Mucosa of rectum (tissue), 2 donors: ENCODE data around the gene C2CD3.

ENCODE experiments used
- H3K27ac ChIP-seq, 2 donors: one replicate each; pipeline ENCODE4 v1.7.0; 2013; ENCODE audit warnings: inconsistent platforms in 2 of 2, low read depth in 2 of 2, low read length in 2 of 2
- H3K27me3 ChIP-seq, 2 donors: one replicate each; pipeline ENCODE4 v1.7.0; 2013; ENCODE audit warnings: low read length in 2 of 2; ENCODE audit not compliant: control insufficient read depth in 2 of 2, insufficient read depth in 2 of 2
- H3K36me3 ChIP-seq, 2 donors: one replicate each; pipeline ENCODE4 v1.7.0; 2013; ENCODE audit warnings: low read length in 2 of 2; ENCODE audit not compliant: control insufficient read depth in 2 of 2, insufficient read depth in 2 of 2
- H3K4me1 ChIP-seq, 2 donors: one replicate each; pipeline ENCODE4 v1.7.0; 2013; ENCODE audit warnings: low read length in 2 of 2, mild to moderate bottlenecking in 1 of 2; ENCODE audit not compliant: control insufficient read depth in 2 of 2, insufficient read depth in 2 of 2
- H3K4me3 ChIP-seq, 2 donors: one replicate each; pipeline ENCODE4 v1.7.0; 2013; ENCODE audit warnings: low read length in 2 of 2
- H3K9ac ChIP-seq, 2 donors: one replicate each; pipeline ENCODE4 v1.7.0; 2013; ENCODE audit warnings: low read length in 2 of 2, low read depth in 1 of 2, mild to moderate bottlenecking in 1 of 2
- H3K9me3 ChIP-seq, 2 donors: one replicate each; pipeline ENCODE4 v1.7.0; 2013; ENCODE audit warnings: low read length in 2 of 2; ENCODE audit not compliant: control insufficient read depth in 2 of 2
- donor health status: healthy.
- donor health status: Normal muscosa, but diverticular disease.

C2CD3 gene

DNA sequence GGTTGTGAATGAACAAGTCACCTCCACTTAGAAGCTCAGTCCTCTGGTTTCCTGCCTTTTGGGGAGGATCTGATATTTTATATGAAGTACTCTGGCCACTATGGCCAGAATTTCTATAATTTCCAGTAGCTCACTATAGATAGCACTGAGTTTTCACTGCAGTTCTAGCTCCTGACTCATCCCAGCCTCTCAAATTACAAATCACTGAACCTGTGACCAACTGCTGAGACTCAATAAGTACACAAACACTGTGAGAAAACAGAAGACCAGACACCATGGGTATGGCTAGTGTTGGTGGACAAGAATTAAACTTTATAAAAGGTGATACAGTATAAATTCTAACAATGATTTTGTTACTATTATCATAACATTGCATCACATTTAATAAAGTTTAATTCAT lies 114.9 kb downstream of the C2CD3 start:
- Histone ChIP-seq H3K36me3 (peaks cover 10 to 15% of the 10 kb centered on the region in 2 donors), H3K27me3 (no peaks in the 10 kb centered on the region), H3K9me3 (no peaks in the 10 kb centered on the region), H3K27ac (no peak overlapping the region), H3K4me3 (no peak overlapping the region), H3K4me1 (no peaks in the 10 kb centered on the region), H3K9ac (no peak overlapping the region)

DNA sequence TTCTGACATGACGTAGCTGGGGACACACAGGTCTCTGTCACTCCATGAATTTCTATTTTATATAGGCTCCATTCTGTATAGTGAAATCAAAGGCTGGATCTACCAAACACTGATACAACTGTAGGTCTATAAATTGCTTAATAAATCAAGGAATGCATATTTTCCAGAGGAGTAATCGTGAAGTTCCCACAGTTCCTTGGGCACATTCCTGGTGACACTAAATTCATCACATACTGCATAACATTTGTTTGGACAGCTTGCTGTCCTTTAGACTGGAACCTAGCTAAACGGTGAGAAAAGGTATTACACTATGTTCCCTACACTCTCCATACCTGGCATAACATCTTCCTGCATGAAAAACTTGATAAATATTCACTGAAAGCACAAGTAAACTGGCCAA lies 120.3 kb downstream of the C2CD3 start:
- peaks cover 10 to 25% of the 10 kb centered on the region in 2 donors for H3K36me3 ChIP-seq

GRCh38 chr11:74048993-74049392 lies 121.8 kb downstream of the C2CD3 start:
- Histone ChIP-seq H3K4me1 (no peaks in the 10 kb centered on the region), H3K9ac (no peak overlapping the region), H3K9me3 (no peaks in the 10 kb centered on the region), H3K4me3 (no peak overlapping the region), H3K27ac (no peak overlapping the region), H3K27me3 (no peaks in the 10 kb centered on the region), H3K36me3 (peaks cover 10 to 25% of the 10 kb centered on the region in 2 donors)

More for the DNA sequence above, 120.3 kb downstream of the C2CD3 start:
- Histone ChIP-seq H3K4me3 (no peak overlapping the region), H3K27ac (no peak overlapping the region), H3K9me3 (no peaks in the 10 kb centered on the region), H3K9ac (no peak overlapping the region), H3K27me3 (no peaks in the 10 kb centered on the region), H3K4me1 (no peaks in the 10 kb centered on the region)

DNA sequence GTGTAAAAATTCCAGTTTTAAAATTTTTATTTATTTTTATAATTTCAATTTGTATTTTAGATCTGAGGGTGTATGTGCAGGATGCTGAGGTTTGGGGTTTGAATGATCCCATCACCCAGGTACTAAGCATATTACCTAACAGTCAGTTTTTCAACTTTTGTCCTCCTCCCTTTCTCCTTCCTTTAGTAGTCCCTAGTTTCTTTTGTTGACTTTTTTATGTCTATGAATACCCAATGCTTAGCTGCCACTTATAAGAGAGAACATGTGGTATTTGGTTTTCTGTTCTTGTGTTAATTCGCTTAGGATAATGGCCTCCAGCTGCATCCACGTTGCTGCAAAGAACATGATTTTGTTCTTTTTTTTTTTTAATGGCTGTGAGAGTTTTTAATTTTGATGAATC lies 126.3 kb downstream of the C2CD3 start:
- H3K27me3 ChIP-seq = no peaks in the 10 kb centered on the region
- H3K9me3 ChIP-seq = no peaks in the 10 kb centered on the region
- no peak overlapping the region for H3K9ac ChIP-seq
- no peaks in the 10 kb centered on the region for H3K4me1 ChIP-seq
- H3K4me3 ChIP-seq = no peak overlapping the region
- H3K27ac ChIP-seq = no peak overlapping the region
- H3K36me3 ChIP-seq = peaks cover 21 to 25% of the 10 kb centered on the region in 2 donors

DNA sequence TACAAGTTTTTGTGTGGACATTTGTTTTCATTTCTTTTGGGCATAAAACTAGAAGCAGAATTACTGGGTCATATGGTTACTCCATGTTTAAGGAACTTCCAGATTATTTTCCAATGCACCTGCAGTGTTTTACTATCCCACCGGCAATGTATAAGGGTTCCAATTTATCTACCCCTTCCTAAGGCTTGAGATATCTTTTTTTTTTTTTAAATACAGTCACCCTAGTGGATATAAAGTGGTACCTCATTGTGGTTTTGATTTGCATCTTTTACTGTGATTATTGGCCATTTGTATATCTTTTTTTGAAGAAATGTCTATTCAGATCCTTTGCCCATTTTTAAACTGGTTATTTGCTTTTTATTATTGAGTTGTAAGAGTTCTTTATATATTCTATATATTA lies 127.4 kb downstream of the C2CD3 start:
- Histone ChIP-seq H3K4me3 (no peak overlapping the region), H3K36me3 (peaks cover 32 to 33% of the 10 kb centered on the region in 2 donors), H3K9ac (no peak overlapping the region), H3K4me1 (no peaks in the 10 kb centered on the region), H3K27me3 (no peaks in the 10 kb centered on the region), H3K27ac (no peak overlapping the region), H3K9me3 (no peaks in the 10 kb centered on the region)

DNA sequence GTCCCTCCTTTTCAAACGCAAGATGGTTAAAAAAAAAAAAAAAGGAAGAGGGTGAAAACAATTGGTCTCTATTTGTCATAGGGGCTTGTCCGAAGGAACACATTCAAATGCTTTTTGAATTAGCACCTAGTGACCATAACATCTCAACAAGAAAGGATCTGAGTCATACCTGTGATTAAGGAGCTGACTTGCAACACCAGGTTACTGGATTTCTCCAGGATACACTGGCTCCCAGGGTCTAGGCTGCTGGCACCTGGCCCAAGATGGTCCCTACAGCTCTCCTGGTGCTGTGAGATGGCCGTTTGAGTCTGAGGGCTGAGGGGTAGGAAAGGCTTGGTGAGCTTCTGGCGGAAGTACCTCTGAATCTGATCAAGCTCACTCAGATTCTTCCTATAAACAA lies 133.5 kb downstream of the C2CD3 start:
- no peak overlapping the region for H3K4me3 ChIP-seq
- H3K4me1 ChIP-seq = no peaks in the 10 kb centered on the region
- peaks cover 49 to 62% of the 10 kb centered on the region in 2 donors for H3K36me3 ChIP-seq
- no peak overlapping the region for H3K27ac ChIP-seq
- H3K9ac ChIP-seq = no peak overlapping the region
- no peaks in the 10 kb centered on the region for H3K27me3 ChIP-seq
- no peaks in the 10 kb centered on the region for H3K9me3 ChIP-seq

- no peaks in the 10 kb centered on the region for H3K9me3 ChIP-seq
- no peak overlapping the region for H3K9ac ChIP-seq
- no peak overlapping the region for H3K4me3 ChIP-seq
- H3K36me3 ChIP-seq = peaks cover 57 to 67% of the 10 kb centered on the region in 2 donors
- no peak overlapping the region for H3K27ac ChIP-seq
- H3K4me1 ChIP-seq = no peaks in the 10 kb centered on the region
- no peaks in the 10 kb centered on the region for H3K27me3 ChIP-seq
Observed at GRCh38 chr11:74035264-74035663, 135.5 kb downstream of the C2CD3 start.

DNA sequence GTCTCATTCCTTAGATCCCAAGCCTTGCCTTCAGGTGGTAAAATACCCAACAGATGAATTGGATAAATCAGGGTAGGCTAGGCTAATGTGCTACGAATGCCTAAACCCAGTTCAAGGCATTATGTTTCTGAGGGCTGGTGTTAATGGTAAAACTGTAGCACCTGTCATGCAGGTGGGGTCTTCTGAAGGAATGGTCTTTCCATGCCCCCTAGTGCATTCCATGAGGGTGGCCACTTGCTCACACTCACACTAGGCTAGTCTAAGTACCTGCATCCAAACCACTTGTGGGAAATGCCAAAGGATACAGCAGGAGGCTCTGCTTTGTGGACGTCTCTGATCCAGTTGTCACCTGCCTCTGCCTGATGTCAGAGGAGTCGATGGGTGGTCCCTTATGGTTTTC lies 137.8 kb downstream of the C2CD3 start:
- H3K36me3 ChIP-seq = peaks cover 49 to 69% of the 10 kb centered on the region in 2 donors
- no peak overlapping the region for H3K9ac ChIP-seq
- no peak overlapping the region for H3K4me3 ChIP-seq
- no peaks in the 10 kb centered on the region for H3K27me3 ChIP-seq
- no peak overlapping the region for H3K27ac ChIP-seq
- no peaks in the 10 kb centered on the region for H3K9me3 ChIP-seq
- H3K4me1 ChIP-seq = no peaks in the 10 kb centered on the region

DNA sequence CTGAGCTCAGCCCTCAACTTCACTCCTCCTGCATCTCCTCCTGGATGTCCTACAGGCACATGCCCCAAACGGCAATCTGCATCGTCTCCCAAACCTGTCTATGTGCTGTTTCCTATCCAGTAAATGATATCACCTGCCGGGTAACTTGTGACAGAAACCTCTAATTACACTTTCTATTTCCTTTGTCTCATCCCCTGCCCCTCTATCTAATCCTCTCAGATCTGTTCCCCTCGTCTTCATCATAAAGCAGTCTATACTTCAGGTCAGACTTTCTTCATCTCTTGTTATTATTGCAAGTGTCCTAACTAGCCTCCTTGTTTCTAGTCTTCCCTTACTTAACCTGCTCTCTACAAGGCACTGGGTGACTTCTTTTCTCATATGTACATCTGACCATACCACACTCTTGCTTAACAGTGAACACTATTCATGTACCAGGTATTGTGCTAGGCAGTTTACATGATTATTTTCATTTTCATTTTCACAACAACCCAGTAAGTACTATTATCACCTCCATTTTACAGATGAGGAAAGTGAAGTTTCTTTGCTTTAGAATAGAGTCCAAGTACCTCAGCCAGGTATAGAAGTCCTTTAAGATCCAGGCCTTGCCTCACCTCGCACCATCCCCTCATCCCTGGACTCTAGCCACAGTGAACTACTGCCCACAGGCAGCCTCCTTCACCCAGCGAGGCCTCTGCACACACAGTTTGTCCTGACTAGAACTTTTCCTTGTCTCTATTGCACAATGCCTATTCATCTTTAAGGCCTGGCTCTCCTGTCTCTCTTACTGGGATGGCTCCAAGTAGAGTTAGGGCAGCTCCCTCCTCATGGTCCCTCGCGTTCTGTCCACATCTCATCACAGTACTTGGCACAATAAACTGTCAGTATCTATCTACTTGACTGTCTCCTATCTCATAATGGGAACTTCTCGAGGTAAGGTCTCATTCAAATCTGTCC lies 139.8 kb downstream of the C2CD3 start:
- H3K36me3 ChIP-seq = peaks cover 35 to 55% of the 10 kb centered on the region in 2 donors
- H3K9ac ChIP-seq = no peak overlapping the region
- H3K27me3 ChIP-seq = no peaks in the 10 kb centered on the region
- no peaks in the 10 kb centered on the region for H3K4me1 ChIP-seq
- no peaks in the 10 kb centered on the region for H3K9me3 ChIP-seq
- H3K4me3 ChIP-seq = no peak overlapping the region
- no peak overlapping the region for H3K27ac ChIP-seq

GRCh38 chr11:74025467-74026166 lies 145.2 kb downstream of the C2CD3 start:
- no peaks in the 10 kb centered on the region for H3K4me1 ChIP-seq
- no peak overlapping the region for H3K4me3 ChIP-seq
- no peak overlapping the region for H3K9ac ChIP-seq
- peaks cover 4 to 23% of the 10 kb centered on the region in 2 donors for H3K36me3 ChIP-seq
- H3K9me3 ChIP-seq = no peaks in the 10 kb centered on the region
- H3K27me3 ChIP-seq = no peaks in the 10 kb centered on the region
- H3K27ac ChIP-seq = no peak overlapping the region
